Breast epithelium (tissue), 3 donors: Measurements from ENCODE around the gene RDX.

Experiments used
- CTCF ChIP-seq, 3 donors: fragments of 450-650 bp; IDR thresholded peaks; one replicate each; pipeline ENCODE4 v1.5.1; 2016 to 2017; ENCODE audit warnings: antibody characterized with exemption in 3 of 3, mild to moderate bottlenecking in 3 of 3, moderate library complexity in 3 of 3
- POLR2AphosphoS5 ChIP-seq, 3 donors: sonication (generic); formaldehyde crosslinking; IDR thresholded peaks; one replicate each; pipeline ENCODE4 v1.6.1; 2017; ENCODE audit warnings: antibody characterized with exemption in 3 of 3

- TF ChIP-seq CTCF (IDR thresholded peaks at IDR 0.05) (no peak), POLR2AphosphoS5 (IDR thresholded peaks at IDR 0.05) (no peak)
Observed at GRCh38 chr11:110283862-110284261, 12.6 kb downstream of the RDX start.
